GM19238 (cell line): Measurements from ENCODE around the gene B3GALT4.
A peak's percentile ranks its signal among the peaks of the same experiment; 100 is the strongest.
"Not testable (repeated sequence)": the region's sequence is repeated elsewhere in the genome, so short reads cannot be mapped to it uniquely, and the experiment has no call there.

Experiments
- DNase-seq: peaks from one replicate; pipeline ENCODE4 v3.0.0; 2011; ENCODE audit warnings: low spot score; ENCODE audit not compliant: insufficient read length

The B3GALT4 gene, protein sequence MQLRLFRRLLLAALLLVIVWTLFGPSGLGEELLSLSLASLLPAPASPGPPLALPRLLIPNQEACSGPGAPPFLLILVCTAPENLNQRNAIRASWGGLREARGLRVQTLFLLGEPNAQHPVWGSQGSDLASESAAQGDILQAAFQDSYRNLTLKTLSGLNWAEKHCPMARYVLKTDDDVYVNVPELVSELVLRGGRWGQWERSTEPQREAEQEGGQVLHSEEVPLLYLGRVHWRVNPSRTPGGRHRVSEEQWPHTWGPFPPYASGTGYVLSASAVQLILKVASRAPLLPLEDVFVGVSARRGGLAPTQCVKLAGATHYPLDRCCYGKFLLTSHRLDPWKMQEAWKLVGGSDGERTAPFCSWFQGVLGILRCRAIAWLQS

DNA sequence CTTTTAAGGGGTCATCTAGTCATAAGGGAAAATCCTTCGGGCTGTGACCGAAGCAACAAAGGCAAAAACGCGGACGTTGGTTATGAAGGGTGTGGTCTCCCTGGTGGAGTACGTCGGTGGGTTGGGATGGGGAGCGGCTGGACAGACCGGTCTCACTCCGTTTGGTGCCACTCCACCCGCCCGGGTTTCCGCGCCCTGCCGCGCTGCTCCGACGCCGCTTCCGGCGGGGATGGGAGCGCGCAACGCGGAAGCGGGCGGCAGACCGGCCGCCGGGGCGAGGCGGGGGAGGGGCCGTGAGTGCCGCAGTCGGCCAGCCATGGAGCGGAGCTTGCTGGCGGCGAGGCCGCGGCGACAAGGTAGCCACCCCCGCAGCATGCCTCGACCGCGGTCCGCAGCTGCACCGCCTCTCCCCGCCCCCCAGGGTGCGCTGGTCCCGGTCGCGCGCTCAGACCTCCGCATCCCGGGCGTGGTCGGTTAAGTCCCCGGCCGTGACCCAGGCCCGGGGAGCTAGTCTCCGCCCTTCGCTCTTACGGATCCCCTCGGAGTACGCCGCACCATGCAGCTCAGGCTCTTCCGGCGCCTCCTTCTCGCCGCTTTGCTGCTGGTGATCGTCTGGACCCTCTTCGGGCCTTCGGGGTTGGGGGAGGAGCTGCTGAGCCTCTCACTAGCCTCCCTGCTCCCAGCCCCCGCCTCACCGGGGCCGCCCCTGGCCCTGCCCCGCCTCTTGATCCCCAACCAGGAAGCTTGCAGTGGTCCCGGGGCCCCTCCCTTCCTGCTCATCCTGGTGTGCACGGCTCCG lies at the start of gene B3GALT4:
B3GALT4 (plus strand) TSS at position 260 of the 799 bp plus-strand sequence; CDS start at position 557, 297 bp downstream.
- peak; percentile 73 for DNase-seq

DNA sequence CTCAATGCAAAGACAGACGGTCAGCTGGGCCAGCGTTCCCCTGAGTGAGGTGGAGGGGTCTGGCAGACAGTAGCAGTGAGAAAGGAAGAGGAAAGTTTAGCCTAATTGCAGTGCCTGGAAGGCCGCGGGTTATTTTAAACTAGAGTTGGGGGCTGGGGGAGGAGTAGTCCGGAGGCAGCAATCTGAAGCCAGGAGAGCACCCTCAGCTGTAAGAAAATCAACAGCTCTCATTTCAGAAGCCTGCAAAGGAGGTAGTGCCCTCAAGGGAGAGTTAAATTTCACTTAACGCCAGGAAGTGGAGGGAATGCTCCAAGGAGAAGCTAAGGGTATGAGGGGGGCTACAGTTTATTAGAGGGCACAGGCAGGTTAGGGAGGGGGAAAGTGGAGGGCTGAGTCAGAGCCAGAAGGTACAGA lies 41.7 kb upstream of the B3GALT4 start:
- no peak for DNase-seq

DNA sequence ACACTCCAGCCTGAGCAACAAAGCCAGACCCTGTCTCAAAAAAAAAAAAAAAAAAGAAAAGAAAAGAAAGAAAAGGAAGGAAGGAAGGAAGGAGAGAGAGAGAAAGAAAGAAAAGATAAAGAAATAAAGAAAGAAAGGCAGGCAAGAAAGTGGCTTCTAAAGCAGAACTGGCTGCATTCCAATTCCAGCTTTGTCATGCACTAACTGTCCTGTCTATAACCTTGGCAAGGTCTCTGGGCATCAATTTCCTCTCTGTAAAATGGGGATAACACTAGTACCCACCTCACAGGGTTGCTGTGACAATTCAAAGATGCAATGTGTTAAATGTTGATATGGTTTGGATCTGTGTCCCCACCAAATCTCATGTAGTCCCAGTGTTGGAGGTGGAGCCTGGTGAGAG lies 40.6 kb upstream of the B3GALT4 start:
- DNase-seq = no peak

DNA sequence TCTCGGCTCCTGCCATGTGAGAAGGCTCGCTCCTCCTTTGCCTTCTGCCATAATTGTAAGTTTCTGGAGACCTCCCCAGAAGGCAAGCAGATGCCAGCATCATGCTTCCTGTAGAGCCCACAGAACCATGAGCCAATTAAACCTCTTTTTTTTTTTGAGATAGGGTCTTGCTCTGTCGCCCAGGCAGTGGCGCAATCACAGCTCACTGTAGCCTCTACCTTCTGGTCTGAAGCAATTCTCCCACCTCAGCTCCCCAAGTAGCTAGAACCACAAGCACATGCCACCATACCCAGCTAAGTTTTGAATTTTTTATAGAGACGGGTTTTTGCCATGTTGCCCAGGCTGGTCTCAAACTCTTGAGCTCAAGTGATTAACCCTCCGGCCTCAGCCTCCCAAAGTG lies 40.1 kb upstream of the B3GALT4 start:
- DNase-seq = no peak

DNA sequence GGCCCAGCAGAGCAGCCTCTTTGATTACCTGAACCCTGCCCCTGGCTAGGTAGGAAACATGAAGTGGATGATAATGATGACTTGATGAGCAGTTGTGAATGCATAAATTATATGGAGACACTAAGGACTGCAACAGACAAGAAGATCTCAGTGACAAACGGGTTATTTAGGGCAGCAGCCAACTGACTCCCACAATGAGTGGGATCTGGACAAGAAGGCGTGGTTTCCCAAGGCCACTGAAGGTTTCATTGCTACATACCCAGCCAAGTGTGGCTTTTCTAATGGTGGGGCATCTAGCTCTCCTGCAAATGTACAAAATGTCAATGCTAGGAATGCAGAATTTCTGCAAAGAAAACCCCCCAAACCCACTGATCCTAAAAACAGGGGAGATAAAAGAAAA lies 39.2 kb upstream of the B3GALT4 start:
- DNase-seq = no peak

DNA sequence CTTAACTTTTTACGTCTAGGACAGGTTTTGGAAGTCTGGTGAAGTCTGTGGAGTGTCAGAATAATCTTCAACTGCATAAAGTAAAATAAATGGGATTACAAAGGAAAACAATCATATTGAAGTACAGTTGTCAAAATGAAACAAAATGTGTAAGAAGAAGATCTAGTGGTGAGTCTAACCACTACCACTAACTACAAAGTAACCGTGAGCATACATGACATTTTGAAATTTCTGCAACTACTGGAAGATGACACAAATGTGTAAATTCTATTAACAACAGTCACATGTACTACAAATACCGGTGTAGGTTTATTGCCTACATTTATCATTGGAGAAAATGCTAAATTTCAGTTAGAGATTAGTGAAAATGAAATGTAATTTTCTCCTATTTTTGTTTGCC lies 35.0 kb upstream of the B3GALT4 start:
- no peak for DNase-seq

DNA sequence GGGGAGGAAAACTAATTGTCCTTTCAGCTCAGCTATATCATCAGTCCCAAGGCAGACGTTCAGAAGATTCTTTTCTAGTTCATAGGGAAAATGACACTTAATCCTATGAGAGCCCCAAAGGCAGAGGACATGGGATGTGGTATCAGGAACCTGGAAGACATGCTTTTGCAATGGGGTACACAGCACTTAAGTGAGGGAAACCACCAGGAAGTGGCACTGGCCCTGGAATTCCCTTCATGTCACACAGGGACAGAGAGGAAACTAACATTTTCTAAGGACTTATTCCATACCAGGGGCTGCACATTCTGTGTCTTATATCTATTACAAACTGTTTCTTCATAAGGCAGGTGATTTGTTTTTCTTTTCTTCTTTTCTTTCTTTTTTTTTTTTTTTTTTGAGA lies 33.4 kb upstream of the B3GALT4 start:
- no peak for DNase-seq

DNA sequence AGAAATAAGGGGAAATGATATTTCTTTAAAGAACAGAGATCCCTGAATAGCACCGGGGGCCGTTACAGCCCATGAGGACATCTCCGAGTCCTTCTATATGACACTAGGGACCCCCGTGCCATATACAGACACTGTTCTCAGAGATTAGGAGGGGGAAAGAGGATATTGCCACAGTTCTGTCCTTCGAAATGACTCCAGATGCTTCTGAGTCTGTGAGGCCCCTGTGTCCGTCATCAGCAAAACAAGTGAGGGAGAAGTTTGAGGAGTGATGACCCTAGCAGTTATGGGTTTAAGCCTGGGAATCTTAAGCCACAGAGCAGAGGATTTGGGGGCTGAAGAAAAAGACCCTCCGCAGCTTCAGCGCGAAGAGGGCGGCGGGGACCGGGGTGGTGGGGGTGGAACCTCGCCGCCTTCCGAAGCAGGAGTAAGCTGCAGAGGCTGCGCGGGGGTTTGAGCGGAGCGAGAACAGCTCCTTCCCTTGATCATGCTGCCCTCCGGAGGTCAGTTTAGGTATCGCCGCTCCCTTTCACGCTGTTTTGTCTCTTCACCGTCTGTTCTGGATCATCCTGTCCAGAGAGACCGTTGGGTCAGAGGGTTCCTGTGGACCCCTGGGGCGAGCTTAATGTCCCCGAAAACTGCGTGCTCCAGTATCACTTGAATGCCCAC lies 28.8 kb upstream of the B3GALT4 start:
- DNase-seq = peak; percentile 41

DNA sequence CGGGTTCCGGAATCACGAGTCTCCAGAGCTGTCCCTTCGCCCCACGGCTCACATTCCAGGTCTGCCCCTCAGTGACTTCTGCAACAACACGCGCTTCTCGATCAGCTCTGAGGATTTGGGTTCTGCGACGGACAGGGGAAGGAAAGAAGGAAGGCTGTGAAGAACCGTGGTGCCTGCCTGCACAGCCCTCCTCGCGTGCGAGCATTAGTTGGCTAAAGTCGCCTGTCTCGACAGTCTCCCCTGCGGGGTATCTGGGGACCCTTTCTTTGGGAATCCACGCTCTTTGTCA lies 28.3 kb upstream of the B3GALT4 start:
- DNase-seq = no peak

DNA sequence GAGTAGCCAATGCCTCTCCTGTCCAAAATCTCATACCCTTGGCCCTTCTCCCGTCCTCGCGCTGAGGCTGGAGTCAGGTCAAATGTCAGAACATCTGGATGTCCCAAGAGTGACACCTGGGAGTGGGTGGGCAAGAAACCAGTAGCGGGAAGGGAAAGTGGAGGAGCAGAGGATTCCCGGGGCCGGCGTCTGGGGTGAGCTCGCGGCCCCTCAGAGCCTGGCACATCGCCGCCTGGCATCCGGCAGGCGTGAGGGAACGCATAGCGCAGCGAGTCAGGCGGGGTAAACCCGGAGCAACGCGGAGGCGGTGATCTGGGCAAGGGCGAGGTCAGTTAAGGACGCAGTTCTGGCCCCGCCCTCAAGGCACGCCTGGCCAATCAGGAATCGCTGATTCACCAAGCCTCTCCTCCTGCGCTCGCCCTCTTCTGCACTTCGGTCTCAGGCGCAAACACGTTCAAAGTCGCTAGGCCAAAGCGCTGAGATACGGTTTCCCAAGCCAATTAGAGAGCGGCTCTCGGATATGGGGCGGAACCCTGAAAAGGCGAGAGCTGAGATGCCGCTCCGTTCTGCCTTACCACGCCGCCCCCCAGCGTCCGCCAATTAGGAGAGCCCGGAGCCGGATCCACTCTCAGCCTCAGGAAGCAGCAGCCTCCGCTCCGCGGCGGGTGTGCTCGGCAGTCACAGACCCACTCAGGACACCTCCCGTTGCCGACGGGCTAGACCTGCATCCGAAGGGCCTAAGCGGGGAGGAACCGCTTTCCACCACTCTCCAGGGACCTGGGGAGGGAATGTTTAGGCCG lies 27.8 kb upstream of the B3GALT4 start:
- DNase-seq = peak; percentile 79

DNA sequence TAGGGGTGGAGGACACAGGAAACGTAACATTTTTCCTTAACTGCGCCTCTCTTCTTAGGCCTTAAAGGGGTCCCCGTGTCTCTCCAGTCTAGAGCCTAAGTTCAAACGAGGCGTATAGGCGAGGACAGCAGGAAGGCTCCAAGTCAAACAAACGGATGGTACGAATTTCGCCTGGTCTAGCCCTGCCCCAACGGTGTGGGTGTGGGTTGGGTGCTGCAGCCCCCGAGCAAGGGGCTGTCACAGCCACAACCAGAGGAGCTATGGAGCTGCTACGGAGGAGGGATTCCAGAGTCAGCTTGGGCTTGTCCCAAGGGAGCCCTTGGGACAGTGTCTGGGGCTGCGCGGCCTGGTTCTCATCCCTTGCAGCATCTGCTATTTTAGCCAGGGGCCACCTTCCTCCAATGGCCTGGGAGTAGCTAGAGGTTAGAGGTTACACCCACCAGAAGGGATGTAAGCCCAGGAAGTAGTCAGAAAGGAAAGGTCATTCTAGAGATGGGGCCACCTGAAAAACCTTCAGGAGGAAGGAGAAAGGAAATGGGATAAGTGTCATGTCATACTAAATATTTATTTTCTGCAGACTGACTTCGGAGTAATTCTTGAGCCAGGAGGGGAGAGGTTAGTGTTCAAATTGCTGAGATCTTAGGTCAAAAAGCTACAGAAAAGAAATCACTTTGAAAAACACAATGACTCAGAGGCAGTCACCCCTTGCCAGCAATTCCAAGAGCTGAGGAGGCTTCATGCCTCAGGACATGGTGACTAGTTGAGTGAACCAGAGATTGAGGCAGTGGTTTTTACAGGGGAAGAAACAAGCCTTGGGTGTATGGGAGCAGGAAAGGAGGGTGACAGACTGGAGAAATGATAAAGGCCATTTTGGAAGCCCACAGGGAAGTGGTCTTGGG lies 26.9 kb upstream of the B3GALT4 start:
- DNase-seq = no peak

DNA sequence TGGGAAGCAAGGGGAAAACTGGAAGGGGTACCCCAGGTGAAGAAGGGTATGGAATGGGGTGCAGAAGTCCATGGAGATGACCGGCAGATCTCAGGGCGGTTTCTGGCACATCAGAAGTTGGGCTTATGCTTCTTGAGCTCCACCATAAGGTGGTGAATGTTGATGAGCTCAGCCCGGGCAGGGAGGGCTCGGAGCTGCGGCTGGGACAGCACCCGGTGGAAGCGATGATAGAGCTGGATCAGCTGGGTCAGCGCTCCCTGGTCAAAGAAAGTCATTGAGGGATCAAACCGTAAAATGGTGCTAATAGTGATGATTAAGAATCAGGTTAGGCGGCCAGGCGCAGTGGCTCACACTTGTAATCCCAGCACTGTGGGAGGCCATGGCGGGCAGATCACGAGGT lies 26.2 kb upstream of the B3GALT4 start:
- no peak for DNase-seq

DNA sequence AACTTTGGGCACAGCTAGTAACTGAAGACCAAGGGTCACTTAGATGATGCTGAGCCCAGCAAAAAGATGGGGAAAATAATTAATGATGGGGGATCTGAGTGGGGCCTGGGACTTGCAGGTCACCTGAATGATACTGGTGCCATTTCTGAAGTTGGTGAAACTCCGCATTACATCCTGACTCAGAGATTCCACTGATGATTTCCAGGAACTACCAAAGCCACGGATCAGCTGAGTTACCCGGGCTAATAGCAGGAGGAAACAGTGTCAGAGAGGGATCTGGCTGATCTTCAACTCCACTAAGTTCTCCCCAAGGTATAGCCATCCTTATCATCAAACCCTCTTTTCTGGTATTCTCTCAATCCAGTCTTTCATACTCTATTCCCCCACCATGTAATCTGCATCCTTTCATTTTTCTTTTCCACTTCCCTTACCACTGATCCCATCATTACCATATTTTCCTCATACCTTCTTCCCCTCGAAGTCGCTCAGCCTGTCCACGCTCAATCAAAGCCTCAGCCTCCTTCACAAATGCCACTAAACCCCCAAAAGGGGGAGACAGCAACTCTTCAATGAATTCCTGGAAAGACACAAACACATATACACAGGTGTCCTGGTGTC lies 25.4 kb upstream of the B3GALT4 start:
- DNase-seq = no peak

DNA sequence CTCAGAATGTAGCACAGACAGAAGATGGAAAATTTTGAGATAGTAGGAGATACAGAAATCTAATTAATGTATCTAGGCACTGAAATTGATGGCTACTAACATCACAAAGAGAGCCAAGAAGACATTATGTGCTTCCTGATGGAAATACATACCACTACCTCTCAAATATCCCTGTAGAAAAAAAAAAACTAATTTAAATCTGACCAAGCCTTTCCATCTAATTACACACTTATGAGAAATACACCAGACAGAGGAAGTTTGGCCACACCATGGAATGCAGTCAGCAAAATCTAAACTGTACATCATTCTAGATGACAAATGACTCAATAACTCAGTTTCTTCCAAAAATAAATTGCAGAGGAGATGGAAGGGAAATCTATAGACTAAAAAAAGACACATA lies 24.2 kb upstream of the B3GALT4 start:
- no peak for DNase-seq

DNA sequence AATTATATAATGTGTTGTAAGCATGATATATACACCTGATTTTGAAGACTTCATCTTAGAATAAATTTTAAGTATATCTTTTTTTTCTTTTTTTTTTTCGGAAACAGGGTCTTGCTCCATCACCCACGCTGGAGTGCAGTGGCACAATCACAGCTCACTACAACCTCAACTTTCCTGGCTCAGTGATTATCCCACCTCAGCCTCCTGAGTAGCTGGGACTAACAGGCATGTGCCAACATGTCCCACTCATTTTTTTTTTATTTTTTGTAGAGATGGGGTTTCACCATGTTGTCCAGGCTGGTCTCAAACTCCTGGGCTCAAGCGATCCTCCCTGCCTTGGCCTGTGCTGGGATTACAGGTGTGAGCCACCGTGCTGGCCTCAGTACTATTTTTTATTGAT lies 22.3 kb upstream of the B3GALT4 start:
- no peak for DNase-seq

DNA sequence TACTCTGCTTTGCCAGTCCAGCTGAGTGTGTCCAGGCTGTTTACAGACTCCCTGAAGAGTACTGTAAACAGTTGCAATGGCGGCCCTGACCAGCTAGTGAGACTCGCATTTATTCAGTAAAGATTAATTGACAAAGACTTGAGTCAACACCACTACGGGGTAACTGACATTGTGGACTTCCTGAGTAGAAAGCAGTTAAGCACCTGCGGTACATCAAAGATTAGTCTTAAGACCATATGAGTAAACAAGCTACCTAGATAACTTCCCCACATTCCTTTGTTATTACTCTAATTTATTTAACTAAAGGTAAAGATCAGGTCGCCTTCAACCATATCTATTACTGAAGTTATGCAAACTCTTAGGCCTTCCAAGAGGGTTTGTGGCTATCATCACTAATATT lies 17.9 kb upstream of the B3GALT4 start:
- no peak for DNase-seq

DNA sequence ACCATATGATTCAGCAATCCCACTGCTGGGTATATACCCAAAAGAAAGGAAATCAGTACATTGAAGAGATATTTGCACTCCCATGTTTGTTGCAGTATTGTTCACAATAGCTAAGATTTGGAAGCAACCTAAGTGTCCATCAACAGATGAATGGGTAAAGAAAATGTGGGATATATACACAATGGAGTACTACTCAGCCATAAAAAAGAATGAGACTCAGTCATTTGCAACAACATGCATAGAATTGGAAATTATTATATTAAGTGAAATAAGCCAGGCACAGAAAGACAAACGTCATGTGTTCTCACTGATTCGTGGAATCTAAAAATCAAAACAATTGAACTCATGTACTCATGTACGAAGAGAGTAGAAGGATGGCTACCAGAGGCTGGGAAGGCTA lies 14.4 kb upstream of the B3GALT4 start:
- DNase-seq = not testable (repeated sequence)

DNA sequence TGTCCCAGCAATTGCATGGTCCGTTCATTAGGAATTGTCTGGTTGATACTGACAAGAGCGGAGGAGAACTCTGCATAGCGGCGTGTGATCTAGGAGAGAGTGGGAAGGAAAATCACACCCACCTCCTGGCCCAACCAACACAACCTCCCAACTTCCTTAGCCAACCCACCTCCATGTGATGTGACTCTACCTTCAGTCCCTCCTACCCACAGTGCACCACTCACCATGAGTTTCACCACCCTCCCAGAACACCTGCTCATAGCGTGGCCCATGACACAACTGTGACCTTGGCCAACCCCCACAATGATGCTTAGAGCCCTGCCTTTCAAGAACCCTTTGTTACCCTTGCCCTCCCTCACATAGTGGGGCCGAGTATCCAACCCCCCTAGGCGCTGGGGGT lies 12.9 kb upstream of the B3GALT4 start:
- DNase-seq = no peak

DNA sequence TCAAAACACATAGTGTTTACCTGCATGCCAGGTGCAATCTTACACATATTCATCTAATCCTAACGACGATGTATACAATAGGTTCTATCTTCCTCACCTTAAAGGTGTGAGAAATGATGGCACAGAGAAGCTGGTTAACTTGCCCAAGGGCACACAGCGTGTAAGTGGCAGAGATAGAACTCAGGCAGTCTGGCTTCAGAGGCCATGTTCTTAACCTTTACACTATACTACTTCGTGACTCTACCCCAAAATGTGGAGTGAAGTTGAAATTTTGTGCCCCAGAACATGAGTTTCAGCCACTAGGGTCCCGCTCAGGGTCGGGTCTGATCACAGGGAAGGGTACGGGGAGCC lies 5.8 kb upstream of the B3GALT4 start:
- DNase-seq = no peak
